ENCODE results near the gene SORL1. TPM values are rescaled to one million over a fixed set of nuclear protein-coding genes. Genes with fewer than 3 reads are reported as not detected.

SORL1 gene
- total and polyA plus RNA-seq, 9 of the 15 experiments (the other 6 are each of a cell fraction or from before 2014, with no cell fraction given), result 0.01 to 0.66 TPM; not detected in 7

- H3K9me1 ChIP-seq (ENCODE audit: control insufficient read depth, insufficient read depth, low read length), result no peaks in the 10 kb centered on the region
- H3K4me1 ChIP-seq (replicated peaks in 1 of 2; ENCODE audit: control insufficient read depth in 2 of 2, insufficient read depth in 2 of 2, low read length in 2 of 2), result peaks cover 0 to 9% of the 10 kb centered on the region in 2 experiments; a peak in 2 of 5 replicates
- H3K9ac ChIP-seq (ENCODE audit: insufficient read depth in 1 of 2, low read depth in 2 of 2, low read length in 2 of 2), result no peak within 1 kb of the TSS
- no peaks in the 10 kb centered on the region for H3K9me3 ChIP-seq (replicated peaks; ENCODE audit: control insufficient read depth, insufficient read depth, low read depth, low read length)
- H3K4me2 ChIP-seq (ENCODE audit: insufficient read depth, low read length), result no peak within 1 kb of the TSS
- H3K36me3 ChIP-seq (ENCODE audit: control insufficient read depth, insufficient read depth, low read length), result no peaks in the 10 kb centered on the region
- in situ Hi-C loops (cut with MboI), result no loop called here
- POLR2A ChIA-PET, result no interaction called here
- FAIRE-seq (no peak), ATAC-seq (no peak), DNase-seq (ENCODE audit: extremely low read depth in 1 of 4, low spot score in 3 of 4) (no peak)
- no peaks in the 10 kb centered on the region for H3K79me2 ChIP-seq (ENCODE audit: control insufficient read depth, insufficient read depth, low read length)
- H3K27me3 ChIP-seq (ENCODE audit: control insufficient read depth in 2 of 2, insufficient read depth in 2 of 2, low read length in 2 of 2), result peaks cover 12 to 36% of the 10 kb centered on the region in 2 experiments; a peak in 4 of 5 replicates
- BruUV-seq (replicated peaks), result no TSS peak
- H4K20me1 ChIP-seq (replicated peaks; ENCODE audit: control insufficient read depth, insufficient read depth, low read length), result no peaks in the 10 kb centered on the region
- 3% methylated on average over 19 of the region's 21 CpGs for WGBS (ENCODE audit: insufficient coverage, low coverage, missing lambda C conversion rate)
- H2AFZ ChIP-seq (ENCODE audit: low read depth, low read length), result no peak within 1 kb of the TSS
- CTCF ChIA-PET (ENCODE audit: low intra/inter-chr PET ratio), result no interaction called here
- peak within 1 kb of the TSS; percentile 13; the same call in 1 of the 2 replicates for H3K4me3 ChIP-seq
- no peak within 1 kb of the TSS for H3K27ac ChIP-seq (ENCODE audit: extremely low read depth, low read depth, low read length)
- intact Hi-C loops (cut with micrococcal nuclease), result loop anchor here (10.0 kb wide), 1 partner anchor 142 kb away; no protein-coding TSS in a partner anchor
- no peak for TF ChIP-seq PRPF4 (IDR thresholded peaks at IDR 0.05; ENCODE audit: insufficient read depth, low read depth, low read length, poor library complexity, severe bottlenecking)
- TF ChIP-seq XRCC4 (IDR thresholded peaks at IDR 0.05; ENCODE audit: extremely low read depth, insufficient read depth, insufficient read length), result no peak
- no peak for TF ChIP-seq ZEB2 (IDR thresholded peaks at IDR 0.05)
- no peak for TF ChIP-seq PATZ1 (CRISPR knock-in tag; IDR thresholded peaks at IDR 0.05; ENCODE audit: borderline replicate concordance)
- no peak for TF ChIP-seq RBM15 (IDR thresholded peaks at IDR 0.05; ENCODE audit: insufficient read depth, low read length)
- no peak for TF ChIP-seq HMG20A (CRISPR knock-in tag; conservative IDR thresholded peaks at IDR 0.05)
- TF ChIP-seq NR0B1 (IDR thresholded peaks at IDR 0.05; ENCODE audit: partially characterized antibody), result no peak
- TF ChIP-seq NR1H2 (CRISPR knock-in tag; IDR thresholded peaks at IDR 0.05), result no peak
- TF ChIP-seq GABPB1 (CRISPR knock-in tag; IDR thresholded peaks at IDR 0.05), result no peak
- TF ChIP-seq RBM25 (IDR thresholded peaks at IDR 0.05; ENCODE audit: low read depth, low read length, severe bottlenecking), result no peak
- no peak for TF ChIP-seq ZNF589 (CRISPR knock-in tag; IDR thresholded peaks at IDR 0.05; ENCODE audit: low read depth)
- TF ChIP-seq TFE3 (CRISPR knock-in tag; IDR thresholded peaks at IDR 0.05), result no peak
Observed at GRCh38 chr11:121452609-121453150, 566 bp downstream of the SORL1 start, which contains the start of gene SORL1-AS1. Gene SORL1-AS1, minus strand, starts transcription at chr11:121452967.
